Panc1 (cell line): Measurements from ENCODE around the gene RABGAP1L. TPM values are rescaled to one million over a fixed set of nuclear protein-coding genes. Genes with fewer than 3 reads are reported as not detected.

Experiments used
- ATAC-seq: fragments of 200-7000 bp; cut with Tn5 transposase; 2 replicates; pipeline ENCODE4 v1.9.1; 2020; ENCODE audit warnings: mild to moderate bottlenecking, moderate library complexity
- BruUV-seq: library from RNA; stranded (reverse); fragments of 400-500 nt; replicated peaks from 2 replicates; lab custom pipeline; 2021; lab: Mats Ljungman, UMichigan
- CTCF ChIA-PET: fragments of 300-600 bp; sonication (Branson Sonifier 250); formaldehyde crosslinking; loops from one replicate; lab custom pipeline; 2022; ENCODE audit warnings: antibody characterized with exemption; lab: Charles Lee
- POLR2A ChIA-PET: fragments of 300-600 bp; sonication (Branson Sonifier 250); formaldehyde crosslinking; loops from one replicate; lab custom pipeline; 2022; ENCODE audit warnings: antibody characterized with exemption; lab: Charles Lee
- DNase-seq: peaks from one replicate; pipeline ENCODE4 v3.0.0-alpha.2; 2010; ENCODE audit warnings: low read depth, low spot score
- H3K27ac ChIP-seq: 2 replicates; pipeline ENCODE4 v1.5.1; 2011; ENCODE audit warnings: mild to moderate bottlenecking, low read length, inconsistent platforms
- H3K27me3 ChIP-seq: fragments of 200-500 bp; sonication (Bioruptor generic); 2 replicates; pipeline ENCODE4 v1.6.0; 2014; ENCODE audit warnings: low read length, inconsistent platforms; ENCODE audit not compliant: control insufficient read depth, insufficient read depth
- H3K36me3 ChIP-seq: fragments of 200-500 bp; sonication (Bioruptor generic); 2 replicates; pipeline ENCODE4 v1.5.1; 2014; ENCODE audit warnings: inconsistent platforms, mild to moderate bottlenecking, low read length, moderate library complexity; ENCODE audit not compliant: control insufficient read depth, insufficient read depth
- H3K4me1 ChIP-seq: 2 replicates; pipeline ENCODE4 v1.5.1; 2011; ENCODE audit warnings: inconsistent platforms, mild to moderate bottlenecking, low read length, moderate library complexity; ENCODE audit not compliant: control insufficient read depth, insufficient read depth
- H3K4me3 ChIP-seq, 2 experiments: 2 replicates each; pipeline ENCODE4 v1.5.1; 2011 to 2012; ENCODE audit warnings: low read depth in 2 of 2, low read length in 2 of 2, mild to moderate bottlenecking in 2 of 2, inconsistent platforms in 1 of 2, moderate library complexity in 1 of 2
- H3K9me3 ChIP-seq: fragments of 200-500 bp; sonication (Bioruptor generic); 2 replicates; pipeline ENCODE4 v1.5.1; 2014; ENCODE audit warnings: low read depth, mild to moderate bottlenecking, inconsistent platforms, low read length, moderate library complexity; ENCODE audit not compliant: control insufficient read depth, insufficient read depth
- POLR2AphosphoS5 ChIP-seq: IDR thresholded peaks from 2 replicates; pipeline ENCODE4 v1.6.1; 2012; ENCODE audit warnings: mild to moderate bottlenecking, low read depth, low read length, moderate library complexity
- REST ChIP-seq, 2 experiments: IDR thresholded peaks; 2 replicates each; pipeline ENCODE4 v1.6.1; 2011 to 2012; ENCODE audit warnings: low read depth in 2 of 2, control low read depth in 1 of 2, low read length in 1 of 2, mild to moderate bottlenecking in 1 of 2, moderate library complexity in 1 of 2; ENCODE audit not compliant: insufficient read depth in 1 of 2
- SIN3A ChIP-seq: IDR thresholded peaks from 2 replicates; pipeline ENCODE4 v1.6.1; 2012; ENCODE audit warnings: low read depth, mild to moderate bottlenecking, low read length, moderate library complexity, borderline replicate concordance; ENCODE audit not compliant: insufficient read depth
- TCF7L2 ChIP-seq: IDR thresholded peaks from 2 replicates; pipeline ENCODE4 v1.6.1; 2011; ENCODE audit warnings: mild to moderate bottlenecking, low read depth, low read length, inconsistent platforms
- in situ Hi-C: cut with HindIII; loops from 2 replicates; pipeline ENCODE4 v1.10.0; 2016; ENCODE audit warnings: low sequenced_read_pairs, low pct_unique_long_range_greater_than_20kb
- intact Hi-C: fragments of 100-400 bp; cut with micrococcal nuclease; formaldehyde crosslinking; loops from one replicate; pipeline ENCODE4 v1.10.0; 2022; ENCODE audit not compliant: unreplicated experiment
- total RNA-seq: library from RNA; stranded (reverse); gene quantifications from one replicate; pipeline ENCODE4 v1.2.1, GENCODE V29; 2021; ENCODE audit not compliant: unreplicated experiment
- TF ChIP-seq, protein P1 (sequence below): fragments of 450-650 bp; IDR thresholded peaks from 2 replicates; pipeline ENCODE4 v1.5.1; 2017; ENCODE audit warnings: mild to moderate bottlenecking

Gene RABGAP1L
- total RNA-seq, 1 experiment from 2014 or later = 37.0 TPM

DNA sequence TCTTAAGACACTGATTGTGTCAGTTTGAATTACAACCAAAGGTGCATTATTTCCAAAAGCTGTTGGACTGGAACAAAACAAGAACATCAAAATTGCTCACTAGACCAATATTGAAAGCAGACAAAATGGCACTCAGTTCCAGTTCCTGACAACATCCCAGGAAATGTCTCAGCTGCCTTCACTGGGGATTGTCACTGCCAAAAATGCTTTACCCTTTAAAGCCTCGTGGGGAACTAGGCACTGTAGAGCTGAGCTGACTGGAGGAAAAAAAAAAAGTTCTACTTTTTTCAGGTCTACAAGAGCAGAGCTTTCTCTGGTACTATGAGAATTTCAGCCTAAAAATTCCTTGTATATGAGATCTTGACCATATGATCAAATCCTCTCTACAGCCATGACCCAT lies 310.4 kb downstream of the RABGAP1L start:
- no TSS peak for BruUV-seq
- Histone ChIP-seq H3K27me3 (no peaks in the 10 kb centered on the region), H3K4me3 (no peak overlapping the region), H3K9me3 (no peaks in the 10 kb centered on the region), H3K4me1 (no peaks in the 10 kb centered on the region), H3K27ac (no peak overlapping the region), H3K36me3 (no peaks in the 10 kb centered on the region)
- in situ Hi-C loops = no loop called here
- ChIA-PET CTCF (interaction anchor here (0.6 kb wide), 1 partner anchor 278 kb away, joined by 11 read pairs; no protein-coding TSS in a partner anchor), POLR2A (interaction anchor here (0.7 kb wide), 1 partner anchor 846 kb away, joined by 3 read pairs; no protein-coding TSS in a partner anchor)
- TF ChIP-seq POLR2AphosphoS5 (no peak), TCF7L2 (no peak), SIN3A (no peak), REST (IDR thresholded peaks at IDR 0.05; ENCODE audit: insufficient read depth in 1 of 2, low read depth in 2 of 2, low read length in 1 of 2) (no peak)
- TF ChIP-seq, protein P1, sequence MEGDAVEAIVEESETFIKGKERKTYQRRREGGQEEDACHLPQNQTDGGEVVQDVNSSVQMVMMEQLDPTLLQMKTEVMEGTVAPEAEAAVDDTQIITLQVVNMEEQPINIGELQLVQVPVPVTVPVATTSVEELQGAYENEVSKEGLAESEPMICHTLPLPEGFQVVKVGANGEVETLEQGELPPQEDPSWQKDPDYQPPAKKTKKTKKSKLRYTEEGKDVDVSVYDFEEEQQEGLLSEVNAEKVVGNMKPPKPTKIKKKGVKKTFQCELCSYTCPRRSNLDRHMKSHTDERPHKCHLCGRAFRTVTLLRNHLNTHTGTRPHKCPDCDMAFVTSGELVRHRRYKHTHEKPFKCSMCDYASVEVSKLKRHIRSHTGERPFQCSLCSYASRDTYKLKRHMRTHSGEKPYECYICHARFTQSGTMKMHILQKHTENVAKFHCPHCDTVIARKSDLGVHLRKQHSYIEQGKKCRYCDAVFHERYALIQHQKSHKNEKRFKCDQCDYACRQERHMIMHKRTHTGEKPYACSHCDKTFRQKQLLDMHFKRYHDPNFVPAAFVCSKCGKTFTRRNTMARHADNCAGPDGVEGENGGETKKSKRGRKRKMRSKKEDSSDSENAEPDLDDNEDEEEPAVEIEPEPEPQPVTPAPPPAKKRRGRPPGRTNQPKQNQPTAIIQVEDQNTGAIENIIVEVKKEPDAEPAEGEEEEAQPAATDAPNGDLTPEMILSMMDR = no peak
- DNase-seq (no peak), ATAC-seq (no peak)
- intact Hi-C loops = no loop called here

DNA sequence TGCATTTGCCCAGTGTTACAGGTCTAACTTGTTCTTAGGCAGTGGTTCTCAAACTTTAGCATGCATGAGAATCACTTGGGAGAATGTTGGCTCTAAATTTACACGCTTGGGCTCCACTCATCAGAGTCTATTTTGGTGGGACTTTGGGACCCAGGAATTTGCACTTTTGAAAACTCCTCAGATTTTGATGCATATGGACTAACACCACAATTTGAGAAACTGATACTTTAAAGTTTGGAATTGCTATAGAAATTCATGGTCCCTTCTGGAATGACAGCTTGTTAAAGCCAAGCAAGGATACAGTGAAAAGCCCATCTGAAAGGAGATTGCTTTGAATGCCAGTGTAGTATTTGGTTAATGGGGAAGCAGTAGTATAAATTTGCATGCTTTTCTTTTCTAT lies 320.0 kb downstream of the RABGAP1L start:
- Histone ChIP-seq H3K4me1 (no peaks in the 10 kb centered on the region), H3K36me3 (no peaks in the 10 kb centered on the region), H3K27ac (no peak overlapping the region), H3K9me3 (no peaks in the 10 kb centered on the region), H3K4me3 (no peak overlapping the region), H3K27me3 (no peaks in the 10 kb centered on the region)
- ChIA-PET CTCF (no interaction called here), POLR2A (no interaction called here)
- intact Hi-C loops = no loop called here
- ATAC-seq (no peak), DNase-seq (no peak)
- TF ChIP-seq, protein P1 = no peak
- TF ChIP-seq POLR2AphosphoS5 (no peak), SIN3A (no peak), TCF7L2 (no peak), REST (IDR thresholded peaks at IDR 0.05; ENCODE audit: insufficient read depth in 1 of 2, low read depth in 2 of 2, low read length in 1 of 2) (no peak)
- no TSS peak for BruUV-seq
- in situ Hi-C loops = no loop called here
